Measurements from ENCODE around the gene MACROD1. TPM values are rescaled to one million over a fixed set of nuclear protein-coding genes. Genes with fewer than 3 reads are reported as not detected.

Gene MACROD1
- total and polyA plus RNA-seq, 4 experiments from 2014 or later, result 5.0 to 8.7 (median 7.3) TPM

DNA sequence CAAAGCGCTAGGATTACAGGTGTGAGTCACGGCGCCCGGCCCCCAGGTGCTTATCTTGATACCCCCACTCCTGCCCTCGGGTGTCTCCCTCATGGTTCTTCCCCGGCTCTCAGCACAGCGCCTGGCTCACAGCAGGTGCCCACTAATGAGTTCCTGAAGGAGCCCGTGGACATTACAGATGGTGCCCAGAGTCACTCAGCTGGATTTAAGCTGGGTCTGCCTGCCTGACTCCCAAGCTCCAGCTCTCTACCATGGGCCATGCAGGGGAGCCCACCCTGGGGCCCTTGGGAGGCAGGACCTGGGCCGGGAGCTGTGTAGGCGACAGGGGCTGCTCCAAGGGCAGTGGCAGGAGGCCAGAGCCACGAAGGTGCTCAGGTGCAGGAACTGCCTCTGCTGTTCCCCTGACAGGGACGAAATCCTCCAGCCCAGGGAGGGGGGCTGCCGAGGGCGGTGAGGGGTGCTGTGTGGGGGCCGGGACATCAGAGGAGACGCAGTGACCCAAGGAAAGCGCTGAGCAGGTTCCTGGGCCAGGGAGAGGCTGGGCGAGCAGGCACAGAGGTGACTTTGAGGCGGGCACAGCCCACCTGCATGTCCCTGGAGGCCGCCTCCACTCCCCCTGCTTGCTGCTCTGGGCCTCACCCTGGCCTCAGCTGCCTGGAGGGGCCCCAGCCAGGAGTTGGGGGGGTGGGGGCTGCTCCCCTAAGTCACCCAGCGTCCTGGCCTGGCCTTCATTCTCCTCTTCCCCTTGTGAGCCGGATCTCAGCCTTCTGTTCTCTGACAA lies 144.7 kb downstream of the MACROD1 start:
- Histone ChIP-seq H3K27ac (ENCODE audit: low read depth, low read length) (no peak overlapping the region), H3K27me3 (ENCODE audit: insufficient read depth, low read length) (no peaks in the 10 kb centered on the region), H3K9me3 (ENCODE audit: control insufficient read depth in 1 of 2, low read length in 2 of 2) (no peaks in the 10 kb centered on the region), H3K36me3 (ENCODE audit: insufficient read depth, low read length) (no peaks in the 10 kb centered on the region), H3K4me3 (ENCODE audit: low read length in 2 of 2) (no peak overlapping the region), H3K4me1 (ENCODE audit: insufficient read depth, low read length) (no peaks in the 10 kb centered on the region)
- no peak overlapping the region for H3K27ac Mint-ChIP-seq
- H3K27me3 Mint-ChIP-seq, result no peaks in the 10 kb centered on the region
- H3K4me3 Mint-ChIP-seq, result no peak overlapping the region
- no peaks in the 10 kb centered on the region for H3K9me3 Mint-ChIP-seq
- intact Hi-C loops (cut with micrococcal nuclease), result no loop called here
- no peaks in the 10 kb centered on the region for H3K36me3 Mint-ChIP-seq
- no peaks in the 10 kb centered on the region for H3K4me1 Mint-ChIP-seq
- DNase-seq, result no peak
- ChIA-PET POLR2A (ENCODE audit: partially characterized antibody) (no interaction called here), CTCF (ENCODE audit: partially characterized antibody) (no interaction called here)

DNA sequence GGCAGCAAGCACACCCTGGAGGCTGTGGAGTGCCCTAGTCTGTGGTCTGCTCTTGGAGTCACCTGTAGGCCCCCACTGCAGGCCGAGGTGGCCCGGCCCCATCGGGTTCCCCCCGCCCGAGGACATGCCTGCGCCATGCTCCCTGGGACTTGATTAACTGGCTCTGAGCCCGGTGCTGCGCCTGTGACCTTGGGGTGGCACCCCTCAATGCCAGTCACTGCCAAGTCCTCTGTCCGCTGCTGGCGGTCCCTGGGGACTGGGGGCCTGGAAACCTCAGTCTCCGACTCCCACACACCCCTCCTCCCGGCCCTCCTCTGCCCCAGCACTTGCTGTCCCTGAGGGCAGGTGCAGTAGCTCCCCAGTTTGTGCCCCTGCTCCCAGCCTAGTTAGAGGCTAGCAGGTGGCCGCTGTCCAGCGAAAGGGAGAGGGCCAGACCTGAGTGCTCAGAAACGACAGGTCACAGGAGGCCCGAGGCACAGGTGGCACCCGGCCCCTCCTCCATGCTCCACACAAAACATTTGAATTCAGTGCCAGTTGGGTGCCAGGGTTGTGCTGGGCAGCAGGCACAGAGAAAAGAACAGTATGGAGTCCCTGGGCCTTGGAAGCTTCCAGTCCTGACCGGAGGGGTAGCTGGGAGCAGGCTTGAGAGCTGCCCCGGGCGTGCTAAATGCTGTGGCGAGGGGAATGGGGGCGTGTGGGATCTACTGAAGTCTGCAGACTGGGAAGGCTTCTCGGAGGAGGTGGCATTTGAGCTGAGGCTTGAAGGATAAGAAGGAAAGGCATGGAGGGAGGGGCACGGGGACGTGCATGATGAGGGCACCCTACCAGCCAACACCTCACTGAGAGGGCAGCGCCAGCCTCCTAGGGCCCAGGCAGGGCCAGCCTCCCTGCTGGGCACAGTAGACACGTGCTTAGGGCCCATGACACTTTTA lies 146.5 kb downstream of the MACROD1 start:
- Histone ChIP-seq H3K27me3 (ENCODE audit: insufficient read depth, low read length) (no peaks in the 10 kb centered on the region), H3K9me3 (ENCODE audit: control insufficient read depth in 1 of 2, low read length in 2 of 2) (no peaks in the 10 kb centered on the region), H3K36me3 (ENCODE audit: insufficient read depth, low read length) (no peaks in the 10 kb centered on the region), H3K27ac (ENCODE audit: low read depth, low read length) (no peak overlapping the region), H3K4me1 (ENCODE audit: insufficient read depth, low read length) (no peaks in the 10 kb centered on the region), H3K4me3 (ENCODE audit: low read length in 2 of 2) (no peak overlapping the region)
- no peak for DNase-seq
- Mint-ChIP-seq H3K36me3 (no peaks in the 10 kb centered on the region), H3K4me1 (no peaks in the 10 kb centered on the region), H3K9me3 (no peaks in the 10 kb centered on the region), H3K27me3 (no peaks in the 10 kb centered on the region), H3K27ac (no peak overlapping the region), H3K4me3 (no peak overlapping the region)
- intact Hi-C loops (cut with micrococcal nuclease), result no loop called here
- POLR2A ChIA-PET (ENCODE audit: partially characterized antibody), result no interaction called here
- CTCF ChIA-PET (ENCODE audit: partially characterized antibody), result interaction anchor here (0.6 kb wide), 1 partner anchor 220 kb away, joined by 3 read pairs; no protein-coding TSS in a partner anchor

DNA sequence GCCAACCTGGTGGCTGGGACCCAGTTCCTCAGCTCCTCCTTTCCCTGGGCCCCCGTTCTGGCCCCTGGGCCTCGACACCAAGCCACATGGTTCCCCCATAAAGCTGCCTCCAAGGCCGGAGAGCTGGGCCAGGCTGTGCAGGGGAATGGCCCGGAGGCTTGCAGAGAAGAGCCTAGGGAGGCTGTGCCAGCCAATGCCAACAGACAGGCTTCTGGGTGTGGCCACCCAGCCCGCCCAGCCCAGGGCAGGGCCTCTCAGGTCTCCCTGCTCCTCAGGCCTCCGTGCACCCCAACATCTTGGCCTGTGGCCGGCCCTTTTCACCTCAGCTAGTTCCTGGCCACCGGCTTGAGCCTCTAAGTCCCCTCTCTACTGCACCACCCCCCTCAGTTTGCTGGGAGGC lies 147.6 kb downstream of the MACROD1 start:
- Histone ChIP-seq H3K4me1 (ENCODE audit: insufficient read depth, low read length) (no peaks in the 10 kb centered on the region), H3K27ac (ENCODE audit: low read depth, low read length) (no peak overlapping the region), H3K36me3 (ENCODE audit: insufficient read depth, low read length) (no peaks in the 10 kb centered on the region), H3K27me3 (ENCODE audit: insufficient read depth, low read length) (no peaks in the 10 kb centered on the region), H3K4me3 (ENCODE audit: low read length in 2 of 2) (no peak overlapping the region), H3K9me3 (ENCODE audit: control insufficient read depth in 1 of 2, low read length in 2 of 2) (no peaks in the 10 kb centered on the region)
- H3K27ac Mint-ChIP-seq, result no peak overlapping the region
- H3K36me3 Mint-ChIP-seq, result no peaks in the 10 kb centered on the region
- H3K27me3 Mint-ChIP-seq, result no peaks in the 10 kb centered on the region
- no peak for DNase-seq
- no peak overlapping the region for H3K4me3 Mint-ChIP-seq
- no peaks in the 10 kb centered on the region for H3K9me3 Mint-ChIP-seq
- H3K4me1 Mint-ChIP-seq, result no peaks in the 10 kb centered on the region
- intact Hi-C loops (cut with micrococcal nuclease), result no loop called here
- ChIA-PET CTCF (ENCODE audit: partially characterized antibody) (no interaction called here), POLR2A (ENCODE audit: partially characterized antibody) (no interaction called here)

GRCh38 chr11:64017945-64018224 lies 148.0 kb downstream of the MACROD1 start:
- DNase-seq, result no peak
- no peaks in the 10 kb centered on the region for H3K27me3 Mint-ChIP-seq
- POLR2A ChIA-PET (ENCODE audit: partially characterized antibody), result no interaction called here
- Histone ChIP-seq H3K9me3 (ENCODE audit: control insufficient read depth in 1 of 2, low read length in 2 of 2) (no peaks in the 10 kb centered on the region), H3K4me3 (ENCODE audit: low read length in 2 of 2) (no peak overlapping the region), H3K27ac (ENCODE audit: low read depth, low read length) (no peak overlapping the region), H3K27me3 (ENCODE audit: insufficient read depth, low read length) (no peaks in the 10 kb centered on the region), H3K4me1 (ENCODE audit: insufficient read depth, low read length) (no peaks in the 10 kb centered on the region), H3K36me3 (ENCODE audit: insufficient read depth, low read length) (no peaks in the 10 kb centered on the region)
- no peak overlapping the region for H3K27ac Mint-ChIP-seq
- H3K4me1 Mint-ChIP-seq, result no peaks in the 10 kb centered on the region
- no peaks in the 10 kb centered on the region for H3K9me3 Mint-ChIP-seq
- CTCF ChIA-PET (ENCODE audit: partially characterized antibody), result no interaction called here
- intact Hi-C loops (cut with micrococcal nuclease), result no loop called here
- no peaks in the 10 kb centered on the region for H3K36me3 Mint-ChIP-seq
- no peak overlapping the region for H3K4me3 Mint-ChIP-seq

- POLR2A ChIA-PET (ENCODE audit: partially characterized antibody), result interaction anchor here (1.2 kb wide), 1 partner anchor 15 kb away, joined by 3 read pairs; no protein-coding TSS in a partner anchor
- H3K27ac Mint-ChIP-seq, result no peak overlapping the region
- no peaks in the 10 kb centered on the region for H3K9me3 Mint-ChIP-seq
- Histone ChIP-seq H3K9me3 (ENCODE audit: control insufficient read depth in 1 of 2, low read length in 2 of 2) (no peaks in the 10 kb centered on the region), H3K4me1 (ENCODE audit: insufficient read depth, low read length) (no peaks in the 10 kb centered on the region), H3K36me3 (ENCODE audit: insufficient read depth, low read length) (no peaks in the 10 kb centered on the region), H3K4me3 (ENCODE audit: low read length in 2 of 2) (no peak overlapping the region), H3K27ac (ENCODE audit: low read depth, low read length) (no peak overlapping the region), H3K27me3 (ENCODE audit: insufficient read depth, low read length) (no peaks in the 10 kb centered on the region)
- no peaks in the 10 kb centered on the region for H3K27me3 Mint-ChIP-seq
- no peaks in the 10 kb centered on the region for H3K36me3 Mint-ChIP-seq
- no peaks in the 10 kb centered on the region for H3K4me1 Mint-ChIP-seq
- no peak for DNase-seq
- CTCF ChIA-PET (ENCODE audit: partially characterized antibody), result interaction anchor here (0.9 to 1.1 kb wide), 2 partner anchors 131 to 133 kb away, joined by 3 to 4 read pairs; no protein-coding TSS in a partner anchor
- no peak overlapping the region for H3K4me3 Mint-ChIP-seq
- intact Hi-C loops (cut with micrococcal nuclease), result no loop called here
These were observed 149.7 kb downstream of the MACROD1 start for GRCh38 chr11:64015935-64016845.

DNA sequence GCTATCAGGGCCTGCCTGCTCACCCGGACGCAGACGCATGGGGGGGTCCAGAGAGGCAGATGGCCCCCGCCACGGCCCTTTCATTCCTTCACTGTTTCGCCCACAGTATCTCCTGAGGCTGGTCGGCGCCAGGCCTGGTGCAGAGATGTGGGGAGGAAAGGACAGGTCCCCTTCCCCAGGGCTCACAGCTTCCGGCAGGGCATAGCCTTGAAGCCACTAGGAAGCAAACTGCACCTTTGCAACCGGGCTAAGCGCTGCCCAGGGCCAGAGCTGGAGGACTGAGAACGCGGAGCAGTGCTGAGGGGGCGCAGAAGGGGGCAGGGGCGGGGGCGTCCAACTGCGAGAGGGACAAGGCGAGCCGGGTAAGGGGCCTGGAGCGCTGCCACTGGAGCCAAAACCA lies 150.4 kb downstream of the MACROD1 start:
- ChIA-PET CTCF (ENCODE audit: partially characterized antibody) (interaction anchor here (1.1 kb wide), 1 partner anchor 132 kb away, joined by 3 read pairs; no protein-coding TSS in a partner anchor), POLR2A (ENCODE audit: partially characterized antibody) (no interaction called here)
- DNase-seq, result no peak
- no peak overlapping the region for H3K27ac ChIP-seq (ENCODE audit: low read depth, low read length)
- Mint-ChIP-seq H3K9me3 (peaks cover 0 to under 1% (median 0%) of the 10 kb centered on the region in 8 donors), H3K27ac (no peak overlapping the region), H3K4me3 (no peak overlapping the region), H3K36me3 (no peaks in the 10 kb centered on the region), H3K27me3 (no peaks in the 10 kb centered on the region), H3K4me1 (no peaks in the 10 kb centered on the region)
- no peaks in the 10 kb centered on the region for H3K4me1 ChIP-seq (ENCODE audit: insufficient read depth, low read length)
- intact Hi-C loops (cut with micrococcal nuclease), result no loop called here
- no peak overlapping the region for H3K4me3 ChIP-seq (ENCODE audit: low read length in 2 of 2)
- no peaks in the 10 kb centered on the region for H3K36me3 ChIP-seq (ENCODE audit: insufficient read depth, low read length)
- no peaks in the 10 kb centered on the region for H3K9me3 ChIP-seq (ENCODE audit: control insufficient read depth in 1 of 2, low read length in 2 of 2)
- no peaks in the 10 kb centered on the region for H3K27me3 ChIP-seq (ENCODE audit: insufficient read depth, low read length)

DNA sequence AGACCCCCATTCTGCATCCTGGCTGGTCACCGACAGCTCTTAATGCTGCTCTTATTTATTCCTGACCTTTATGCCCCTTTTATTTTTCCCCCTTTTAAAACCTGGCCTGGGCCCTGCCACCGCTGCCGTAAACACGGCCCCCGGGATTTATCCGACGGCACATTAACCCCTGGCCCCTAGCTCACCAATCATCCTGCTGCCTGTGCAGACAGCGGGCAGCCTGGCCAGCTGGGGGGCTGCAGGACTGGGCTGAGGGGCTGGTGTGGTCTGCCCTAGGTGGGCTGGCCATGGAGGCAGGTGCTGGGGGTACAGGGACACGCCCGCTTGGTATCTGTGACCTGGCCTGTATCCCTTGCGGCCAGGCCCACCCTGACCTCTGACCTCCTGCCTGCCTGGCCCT lies 151.6 kb downstream of the MACROD1 start:
- no peaks in the 10 kb centered on the region for H3K27me3 ChIP-seq (ENCODE audit: insufficient read depth, low read length)
- no peaks in the 10 kb centered on the region for H3K9me3 ChIP-seq (ENCODE audit: control insufficient read depth in 1 of 2, low read length in 2 of 2)
- Mint-ChIP-seq H3K9me3 (peaks cover 0 to 6% (median 0%) of the 10 kb centered on the region in 8 donors), H3K27ac (no peak overlapping the region), H3K4me3 (no peak overlapping the region), H3K27me3 (peaks cover 0 to 1% of the 10 kb centered on the region in 2 donors), H3K36me3 (no peaks in the 10 kb centered on the region), H3K4me1 (no peaks in the 10 kb centered on the region)
- ChIA-PET CTCF (ENCODE audit: partially characterized antibody) (no interaction called here), POLR2A (ENCODE audit: partially characterized antibody) (no interaction called here)
- H3K36me3 ChIP-seq (ENCODE audit: insufficient read depth, low read length), result no peaks in the 10 kb centered on the region
- H3K4me3 ChIP-seq (ENCODE audit: low read length in 2 of 2), result no peak overlapping the region
- intact Hi-C loops (cut with micrococcal nuclease), result no loop called here
- H3K4me1 ChIP-seq (ENCODE audit: insufficient read depth, low read length), result no peaks in the 10 kb centered on the region
- H3K27ac ChIP-seq (ENCODE audit: low read depth, low read length), result no peak overlapping the region
- DNase-seq, result no peak
